Measurements from ENCODE around the gene CCDC60.

- TF ChIP-seq CTCF (conservative IDR thresholded peaks at IDR 0.05 in 1 of 2, IDR thresholded peaks at IDR 0.05 in 1 of 2; ENCODE audit: extremely low read depth in 1 of 2, insufficient read depth in 1 of 2, low read depth in 1 of 2, low read length in 2 of 2) (no peak), EZH2 (IDR thresholded peaks at IDR 0.05; ENCODE audit: borderline replicate concordance, low read length) (no peak)
Observed at GRCh38 chr12:119406308-119406707, 71.8 kb downstream of the CCDC60 start.

Measured in mammary epithelial cell (primary cell).